GM06990 (cell line): ENCODE data around the gene HOXA13.

Experiments used
- DNase-seq: peaks from one replicate; pipeline ENCODE4 v3.0.0-alpha.2; 2011; ENCODE audit not compliant: insufficient read length; ENCODE audit errors: extremely low read depth
- H3K27me3 ChIP-seq: replicated peaks from 2 replicates; pipeline ENCODE4 v1.6.0; 2011; ENCODE audit warnings: low read length; ENCODE audit not compliant: control insufficient read depth, insufficient read depth
- H3K36me3 ChIP-seq: 2 replicates; pipeline ENCODE4 v1.5.1; 2011; ENCODE audit warnings: low read length; ENCODE audit not compliant: control insufficient read depth, insufficient read depth
- H3K4me3 ChIP-seq: replicated peaks from 2 replicates; pipeline ENCODE4 v1.5.1; 2011; ENCODE audit warnings: low read depth, mild to moderate bottlenecking, control low read depth, low read length
- CTCF ChIP-seq: IDR thresholded peaks from 2 replicates; pipeline ENCODE4 v1.5.1; 2011; ENCODE audit warnings: low read length, control low read depth, mild to moderate bottlenecking, inconsistent platforms; ENCODE audit not compliant: insufficient read depth, poor library complexity, severe bottlenecking

HOXA13 gene

GRCh38 chr7:27245798-27246691, 46.2 kb upstream of the HOXA13 start:
- DNase-seq = no peak
- H3K27me3 ChIP-seq = peaks cover 6% of the 10 kb centered on the region
- TF ChIP-seq CTCF = no peak
- no peaks in the 10 kb centered on the region for H3K36me3 ChIP-seq
- H3K4me3 ChIP-seq = no peak overlapping the region

GRCh38 chr7:27245124-27245797, 45.4 kb upstream of the HOXA13 start:
- DNase-seq = no peak
- TF ChIP-seq CTCF = no peak
- Histone ChIP-seq H3K27me3 (peaks cover 8% of the 10 kb centered on the region), H3K4me3 (no peak overlapping the region), H3K36me3 (no peaks in the 10 kb centered on the region)

GRCh38 chr7:27244488-27245123, 44.7 kb upstream of the HOXA13 start:
- Histone ChIP-seq H3K4me3 (no peak overlapping the region), H3K36me3 (no peaks in the 10 kb centered on the region), H3K27me3 (peaks cover 8% of the 10 kb centered on the region)
- TF ChIP-seq CTCF = no peak
- DNase-seq = no peak

GRCh38 chr7:27243340-27244163, 43.7 kb upstream of the HOXA13 start:
- TF ChIP-seq CTCF = no peak
- DNase-seq = no peak
- Histone ChIP-seq H3K27me3 (peaks cover 10% of the 10 kb centered on the region), H3K4me3 (no peak overlapping the region), H3K36me3 (no peaks in the 10 kb centered on the region)

- DNase-seq = no peak
- H3K4me3 ChIP-seq = no peak within 1 kb of the TSS
- H3K27me3 ChIP-seq = peaks cover 10% of the 10 kb centered on the region
- TF ChIP-seq CTCF = no peak
- no peaks in the 10 kb centered on the region for H3K36me3 ChIP-seq
Observed at GRCh38 chr7:27242555-27243339, 42.9 kb upstream of the HOXA13 start, which contains the start of gene EVX1. EVX1 (plus strand) TSS chr7:27242802; CDS start chr7:27243031, 229 bp downstream.
